GM10847 (cell line): ENCODE measurements around the gene ZFP28.

Source experiments
- POLR2A ChIP-seq: IDR thresholded peaks from 2 replicates; pipeline ENCODE4 v1.6.1; 2011; ENCODE audit not compliant: insufficient read length; ENCODE audit errors: extremely low read depth

The ZFP28 gene

DNA sequence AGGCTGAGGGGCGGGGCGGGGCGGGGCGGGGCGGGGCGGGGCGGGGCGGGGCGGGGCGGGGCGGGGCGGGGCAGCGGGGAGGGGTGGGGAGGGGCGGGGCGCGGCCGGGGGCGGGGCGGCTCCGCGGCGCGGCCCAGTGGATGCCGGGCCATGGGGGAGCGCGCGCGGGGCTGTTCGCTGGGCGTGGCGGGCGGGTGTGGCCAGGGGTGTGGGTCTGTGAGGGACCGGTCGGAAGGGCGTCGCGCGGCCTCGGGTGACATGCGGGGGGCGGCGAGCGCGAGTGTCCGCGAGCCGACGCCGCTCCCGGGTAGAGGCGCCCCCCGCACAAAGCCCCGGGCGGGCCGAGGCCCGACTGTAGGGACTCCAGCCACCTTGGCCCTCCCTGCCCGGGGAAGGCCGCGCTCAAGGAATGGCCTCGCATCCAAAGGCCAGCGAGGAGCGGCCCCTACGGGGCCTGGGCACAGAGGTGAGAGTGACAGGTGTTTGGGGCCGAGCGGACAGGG is at the start of gene ZFP28:
Gene ZFP28, plus strand, starts transcription at position 188 of the 503 bp plus-strand sequence. Its CDS starts 71 bp downstream, at position 259.
- TF ChIP-seq POLR2A = no peak

GRCh38 chr19:56491399-56491798 is 47.3 kb upstream of the ZFP28 start:
- no peak for TF ChIP-seq POLR2A

DNA sequence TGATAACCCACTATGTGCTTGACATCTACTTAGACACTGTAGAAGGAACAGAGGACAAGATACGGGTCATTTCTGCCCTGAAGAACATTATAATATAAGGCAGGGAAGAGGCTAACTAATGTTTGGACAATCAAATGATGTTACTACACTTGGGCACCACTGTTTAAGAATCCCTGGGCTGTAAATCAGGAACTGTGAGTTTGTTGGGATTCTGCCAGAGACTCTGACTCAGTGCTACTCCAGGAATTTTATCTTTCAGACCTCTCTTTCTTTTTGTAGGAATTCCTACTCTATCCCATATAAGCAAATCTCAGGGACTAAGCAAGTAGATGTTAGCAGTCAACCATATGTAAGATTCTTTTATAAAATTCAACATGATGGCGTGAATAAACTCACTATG is 34.2 kb upstream of the ZFP28 start:
- no peak for TF ChIP-seq POLR2A

- no peak for TF ChIP-seq POLR2A
These were observed 31.1 kb upstream of the ZFP28 start, which contains the start of gene ZNF471 for GRCh38 chr19:56507446-56508289. Gene ZNF471, plus strand, starts transcription at chr19:56507855. Its CDS starts 3,717 bp downstream, at chr19:56511572.

- TF ChIP-seq POLR2A = no peak
These were observed 30.4 kb upstream of the ZFP28 start for GRCh38 chr19:56508290-56508778.

DNA sequence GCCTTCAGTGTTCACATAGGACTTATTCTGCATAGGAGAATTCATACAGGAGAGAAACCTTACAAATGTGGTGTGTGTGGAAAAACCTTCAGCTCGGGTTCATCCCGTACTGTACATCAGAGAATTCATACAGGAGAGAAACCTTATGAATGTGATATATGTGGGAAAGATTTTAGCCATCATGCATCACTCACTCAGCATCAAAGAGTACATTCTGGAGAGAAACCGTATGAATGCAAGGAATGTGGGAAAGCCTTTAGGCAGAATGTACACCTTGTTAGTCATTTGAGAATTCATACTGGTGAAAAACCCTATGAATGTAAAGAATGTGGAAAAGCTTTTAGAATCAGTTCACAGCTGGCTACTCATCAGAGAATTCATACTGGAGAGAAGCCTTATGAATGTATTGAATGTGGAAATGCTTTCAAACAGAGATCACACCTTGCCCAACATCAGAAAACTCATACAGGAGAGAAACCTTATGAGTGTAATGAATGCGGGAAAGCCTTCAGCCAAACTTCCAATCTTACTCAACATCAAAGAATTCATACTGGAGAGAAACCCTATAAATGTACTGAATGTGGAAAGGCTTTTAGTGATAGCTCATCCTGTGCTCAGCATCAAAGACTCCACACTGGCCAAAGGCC is 13.4 kb upstream of the ZFP28 start:
- TF ChIP-seq POLR2A = no peak

DNA sequence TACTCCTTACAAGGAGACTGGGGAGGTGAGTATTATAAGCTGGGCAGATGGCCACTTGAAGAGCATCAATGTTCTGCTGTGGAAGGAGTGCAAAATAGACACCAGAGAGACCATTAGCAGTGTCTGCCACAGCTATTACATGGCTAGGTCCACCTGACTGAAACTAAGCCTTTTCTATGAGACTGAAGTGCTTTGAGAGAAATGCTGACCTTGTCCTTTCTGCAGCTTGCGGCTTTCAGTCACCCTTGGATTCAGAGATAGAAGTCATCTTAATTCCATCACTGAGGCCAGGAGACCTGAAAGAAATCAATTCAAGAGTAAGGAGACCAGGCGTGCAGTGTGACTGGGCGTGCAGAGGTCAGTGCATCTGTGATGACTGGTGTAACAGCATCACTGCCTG is 1.3 kb upstream of the ZFP28 start:
- no peak for TF ChIP-seq POLR2A

DNA sequence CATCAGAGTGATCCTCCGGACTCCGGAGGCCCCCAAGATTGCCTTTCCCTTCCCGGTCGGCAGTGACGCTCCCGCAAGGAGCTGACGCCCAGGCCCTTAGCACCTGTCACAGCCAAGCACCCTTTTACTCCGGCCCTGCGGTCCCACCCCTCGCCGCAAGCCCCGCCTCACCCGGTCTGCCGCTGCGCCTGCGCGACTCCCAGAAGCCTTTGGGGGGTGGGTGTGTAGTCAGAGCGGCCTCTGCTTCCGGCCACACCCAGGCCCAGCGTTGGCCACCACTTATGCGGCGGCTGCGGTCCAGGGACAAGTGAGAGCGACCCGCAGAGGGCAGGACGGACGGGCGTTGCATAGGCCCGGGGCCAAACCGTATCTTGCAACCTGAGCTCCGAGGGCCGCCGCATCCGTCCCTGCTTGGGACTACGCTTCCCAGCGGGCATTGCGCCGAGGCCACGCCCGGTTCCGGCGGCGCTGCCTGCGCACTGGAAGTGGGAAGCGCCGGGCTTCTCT is 441 bp upstream of the ZFP28 start:
- TF ChIP-seq POLR2A = no peak

DNA sequence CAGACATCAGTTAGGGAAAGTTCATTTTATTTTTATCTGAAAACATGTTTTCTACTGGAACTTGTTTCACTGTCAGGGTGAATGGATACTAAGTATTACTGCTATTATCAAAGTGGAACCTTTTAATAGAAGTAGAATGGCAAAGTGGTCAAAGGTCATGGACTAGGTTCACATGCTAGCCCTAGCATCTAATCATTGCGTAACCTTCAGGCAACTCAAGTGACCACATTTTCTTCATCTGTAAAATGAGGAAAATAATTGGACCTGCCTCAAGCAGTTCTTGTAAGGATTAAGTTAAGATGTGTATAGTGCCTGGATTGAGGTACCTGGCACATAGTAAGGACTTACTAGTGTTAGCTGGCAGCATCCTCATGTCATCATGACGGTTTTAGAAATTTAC is 5.0 kb downstream of the ZFP28 start:
- no peak for TF ChIP-seq POLR2A

GRCh38 chr19:56547535-56547934 is 8.8 kb downstream of the ZFP28 start:
- no peak for TF ChIP-seq POLR2A

DNA sequence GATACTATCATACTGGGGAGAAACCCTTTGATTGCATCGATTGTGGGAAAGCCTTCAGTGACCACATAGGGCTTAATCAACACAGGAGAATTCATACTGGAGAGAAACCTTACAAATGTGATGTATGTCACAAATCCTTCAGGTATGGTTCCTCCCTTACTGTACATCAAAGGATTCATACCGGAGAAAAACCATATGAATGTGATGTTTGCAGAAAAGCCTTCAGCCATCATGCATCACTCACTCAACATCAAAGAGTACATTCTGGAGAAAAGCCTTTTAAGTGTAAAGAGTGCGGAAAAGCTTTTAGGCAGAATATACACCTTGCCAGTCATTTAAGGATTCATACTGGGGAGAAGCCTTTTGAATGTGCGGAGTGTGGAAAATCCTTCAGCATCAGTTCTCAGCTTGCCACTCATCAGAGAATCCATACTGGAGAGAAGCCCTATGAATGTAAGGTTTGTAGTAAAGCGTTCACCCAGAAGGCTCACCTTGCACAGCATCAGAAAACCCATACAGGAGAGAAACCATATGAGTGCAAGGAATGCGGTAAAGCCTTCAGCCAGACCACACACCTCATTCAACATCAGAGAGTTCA is 15.6 kb downstream of the ZFP28 start:
- no peak for TF ChIP-seq POLR2A

DNA sequence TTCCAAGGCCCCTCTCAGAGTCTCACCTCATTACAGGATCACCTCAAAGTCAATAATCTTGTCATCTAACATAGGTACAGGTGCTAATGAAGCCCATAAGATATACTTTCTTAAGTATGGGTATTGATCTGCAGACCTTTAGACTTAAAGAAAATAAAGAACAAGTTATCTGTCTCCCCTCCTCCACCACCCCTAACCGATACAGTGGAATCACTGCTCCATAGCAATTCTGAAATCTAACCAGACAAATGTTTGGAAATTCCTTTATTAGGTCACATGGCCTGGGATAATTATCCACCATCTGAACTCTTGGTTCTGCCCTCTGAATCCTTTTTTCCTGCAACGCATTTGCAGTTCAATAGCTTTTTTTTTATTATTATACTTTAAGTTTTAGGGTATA is 24.0 kb downstream of the ZFP28 start:
- no peak for TF ChIP-seq POLR2A

DNA sequence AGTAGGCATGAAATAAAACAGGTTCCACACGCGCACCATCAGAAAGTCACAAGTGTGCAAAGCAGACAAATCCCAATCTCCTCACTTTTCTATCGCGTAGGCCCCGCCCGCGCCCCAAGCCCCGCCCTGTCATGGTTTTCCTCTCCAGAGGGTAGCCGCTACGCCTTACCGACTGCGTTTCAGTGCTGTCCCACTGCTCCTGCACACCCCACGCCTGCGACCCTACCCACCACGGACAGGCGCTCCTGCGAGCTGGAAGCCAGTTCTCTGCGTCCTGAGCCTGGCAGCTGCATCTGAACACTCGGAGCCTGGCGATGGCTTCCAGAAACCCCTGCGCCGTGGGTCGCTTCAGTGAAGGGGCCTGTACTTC is 28.1 kb downstream of the ZFP28 start:
- no peak for TF ChIP-seq POLR2A

DNA sequence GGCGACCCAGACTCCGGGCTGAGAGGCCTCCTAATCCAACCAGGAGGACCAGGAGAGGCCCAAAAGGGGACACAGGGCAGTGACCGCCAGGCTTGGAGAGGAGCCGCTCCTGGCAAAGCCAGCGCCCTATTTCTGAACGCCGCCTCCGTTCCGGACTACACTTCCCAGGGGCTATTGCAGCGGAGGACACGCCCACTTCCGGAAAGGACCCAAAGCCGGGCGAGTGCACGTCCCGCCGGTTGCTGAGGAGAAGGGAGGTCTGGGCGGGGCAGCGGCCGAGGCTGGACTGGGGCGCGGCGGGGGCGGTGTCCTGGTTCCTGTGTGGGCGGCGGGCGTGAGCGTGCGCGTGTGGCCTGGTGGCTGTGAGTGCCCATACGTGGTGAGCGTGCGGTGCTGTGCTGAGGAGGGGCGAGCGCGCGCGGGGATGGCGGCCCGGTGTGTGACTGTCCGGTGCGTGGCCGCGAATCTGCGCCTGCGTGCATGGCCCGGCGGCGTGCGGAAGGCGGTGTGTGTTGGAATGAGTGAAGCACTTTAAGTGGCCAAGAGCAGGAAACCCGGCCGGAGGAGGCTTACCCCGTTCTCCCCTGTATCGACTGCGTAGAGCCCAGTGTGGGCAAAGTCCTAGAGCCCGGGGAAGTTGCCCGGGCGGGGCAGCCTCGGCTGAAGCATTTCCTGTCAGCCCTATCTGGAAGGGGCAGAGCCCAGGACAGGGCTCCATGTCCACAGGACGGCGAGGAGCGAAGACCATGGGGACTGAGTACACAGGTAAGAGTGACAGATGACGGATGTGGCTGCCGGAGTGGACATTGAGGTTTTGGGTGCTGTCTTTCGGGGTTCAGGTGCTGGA is 28.7 kb downstream of the ZFP28 start, which contains the start of gene ZNF470:
Gene ZNF470, plus strand, starts transcription at position 195 of the 847 bp plus-strand sequence. CDS start 2,844 bp downstream, outside the sequence.
- TF ChIP-seq POLR2A = no peak

GRCh38 chr19:56572589-56572988 is 33.8 kb downstream of the ZFP28 start:
- no peak for TF ChIP-seq POLR2A

DNA sequence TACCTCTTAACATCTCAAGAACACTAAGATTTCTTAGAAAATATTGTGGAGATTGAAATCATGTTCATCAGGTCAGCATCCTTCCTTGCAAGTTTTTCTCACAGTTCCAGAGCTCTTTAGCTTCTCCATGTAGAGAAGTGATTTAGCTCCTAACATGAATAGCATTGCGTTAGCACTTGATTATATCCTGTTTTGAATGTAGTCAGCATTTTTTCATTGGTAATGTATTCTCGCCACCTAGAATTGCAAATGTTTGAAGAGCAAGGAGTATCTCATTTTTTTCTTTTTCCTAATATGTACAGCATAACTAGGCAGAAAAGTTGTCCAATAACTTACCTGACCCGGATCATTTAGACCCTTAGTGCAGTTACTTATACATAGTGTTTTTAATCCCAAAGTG is 35.2 kb downstream of the ZFP28 start:
- no peak for TF ChIP-seq POLR2A
